ENCODE data around the gene NOS3. TPM values are rescaled to one million over a fixed set of nuclear protein-coding genes. Genes with fewer than 3 reads are reported as not detected.

NOS3 gene
- total and polyA plus RNA-seq, 9 of the 15 experiments (the other 6 are each of a cell fraction or from before 2014, with no cell fraction given): 1.1 to 121 (median 23.6) TPM

DNA sequence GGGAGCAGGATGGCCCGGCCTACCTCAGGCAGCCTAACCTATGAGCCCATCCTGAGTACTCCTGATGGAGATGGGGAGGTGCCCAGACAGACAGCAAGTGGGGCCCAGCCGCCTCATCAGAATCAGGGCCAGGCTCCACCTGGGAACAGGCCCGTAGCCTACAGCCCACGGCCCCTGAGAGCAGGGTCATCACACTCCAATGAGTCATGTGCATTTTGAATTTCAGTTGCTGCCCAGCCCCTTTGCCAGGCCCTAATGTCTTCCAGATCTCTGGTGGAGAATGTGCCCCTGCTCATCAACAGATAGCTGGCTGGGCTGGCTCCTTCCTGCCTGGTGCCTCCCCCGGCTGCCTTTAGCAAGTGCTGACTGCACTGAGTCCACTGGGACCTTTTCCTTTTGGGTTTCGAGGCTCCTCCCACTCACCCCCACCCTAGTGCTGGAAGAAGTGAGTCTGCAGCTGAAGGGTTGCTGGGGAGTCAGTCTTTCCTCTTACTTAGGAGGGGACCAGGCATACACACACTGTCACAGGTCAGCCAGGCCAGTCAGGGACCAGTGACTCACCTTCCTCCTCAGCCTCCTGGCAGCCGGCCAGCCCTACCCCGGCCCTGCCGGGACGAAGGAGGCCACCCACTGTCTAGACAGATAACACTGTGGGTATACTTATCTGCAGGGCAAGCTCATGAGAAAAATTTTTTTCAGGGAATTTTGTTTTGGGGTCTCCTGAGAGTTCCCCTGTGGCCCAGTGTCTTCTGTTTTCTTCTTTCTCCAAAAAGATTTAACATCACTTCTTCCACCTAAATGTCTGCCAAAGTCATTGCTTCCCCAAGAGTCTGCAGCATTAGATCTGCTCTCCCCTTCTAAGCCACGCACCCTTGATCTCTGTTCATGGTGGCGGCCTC lies 48.4 kb downstream of the NOS3 start (continued):
- TF ChIP-seq, protein P1, sequence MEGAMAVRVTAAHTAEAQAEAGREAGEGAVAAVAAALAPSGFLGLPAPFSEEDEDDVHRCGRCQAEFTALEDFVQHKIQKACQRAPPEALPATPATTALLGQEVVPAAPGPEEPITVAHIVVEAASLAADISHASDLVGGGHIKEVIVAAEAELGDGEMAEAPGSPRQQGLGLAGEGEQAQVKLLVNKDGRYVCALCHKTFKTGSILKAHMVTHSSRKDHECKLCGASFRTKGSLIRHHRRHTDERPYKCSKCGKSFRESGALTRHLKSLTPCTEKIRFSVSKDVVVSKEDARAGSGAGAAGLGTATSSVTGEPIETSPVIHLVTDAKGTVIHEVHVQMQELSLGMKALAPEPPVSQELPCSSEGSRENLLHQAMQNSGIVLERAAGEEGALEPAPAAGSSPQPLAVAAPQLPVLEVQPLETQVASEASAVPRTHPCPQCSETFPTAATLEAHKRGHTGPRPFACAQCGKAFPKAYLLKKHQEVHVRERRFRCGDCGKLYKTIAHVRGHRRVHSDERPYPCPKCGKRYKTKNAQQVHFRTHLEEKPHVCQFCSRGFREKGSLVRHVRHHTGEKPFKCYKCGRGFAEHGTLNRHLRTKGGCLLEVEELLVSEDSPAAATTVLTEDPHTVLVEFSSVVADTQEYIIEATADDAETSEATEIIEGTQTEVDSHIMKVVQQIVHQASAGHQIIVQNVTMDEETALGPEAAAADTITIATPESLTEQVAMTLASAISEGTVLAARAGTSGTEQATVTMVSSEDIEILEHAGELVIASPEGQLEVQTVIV (CRISPR knock-in tag; IDR thresholded peaks at IDR 0.05; ENCODE audit: borderline replicate concordance): no peak
- no peak for TF ChIP-seq ZNF239 (CRISPR knock-in tag; IDR thresholded peaks at IDR 0.05)
- no peak for TF ChIP-seq FOXK1 (CRISPR knock-in tag; IDR thresholded peaks at IDR 0.05; ENCODE audit: borderline replicate concordance)
- TF ChIP-seq NR2C1 (IDR thresholded peaks at IDR 0.05): no peak
- peak; percentile 39; the same call in 1 of the 2 replicates for TF ChIP-seq NR2C1 (tag; IDR thresholded peaks at IDR 0.05)
- TF ChIP-seq, protein P2, sequence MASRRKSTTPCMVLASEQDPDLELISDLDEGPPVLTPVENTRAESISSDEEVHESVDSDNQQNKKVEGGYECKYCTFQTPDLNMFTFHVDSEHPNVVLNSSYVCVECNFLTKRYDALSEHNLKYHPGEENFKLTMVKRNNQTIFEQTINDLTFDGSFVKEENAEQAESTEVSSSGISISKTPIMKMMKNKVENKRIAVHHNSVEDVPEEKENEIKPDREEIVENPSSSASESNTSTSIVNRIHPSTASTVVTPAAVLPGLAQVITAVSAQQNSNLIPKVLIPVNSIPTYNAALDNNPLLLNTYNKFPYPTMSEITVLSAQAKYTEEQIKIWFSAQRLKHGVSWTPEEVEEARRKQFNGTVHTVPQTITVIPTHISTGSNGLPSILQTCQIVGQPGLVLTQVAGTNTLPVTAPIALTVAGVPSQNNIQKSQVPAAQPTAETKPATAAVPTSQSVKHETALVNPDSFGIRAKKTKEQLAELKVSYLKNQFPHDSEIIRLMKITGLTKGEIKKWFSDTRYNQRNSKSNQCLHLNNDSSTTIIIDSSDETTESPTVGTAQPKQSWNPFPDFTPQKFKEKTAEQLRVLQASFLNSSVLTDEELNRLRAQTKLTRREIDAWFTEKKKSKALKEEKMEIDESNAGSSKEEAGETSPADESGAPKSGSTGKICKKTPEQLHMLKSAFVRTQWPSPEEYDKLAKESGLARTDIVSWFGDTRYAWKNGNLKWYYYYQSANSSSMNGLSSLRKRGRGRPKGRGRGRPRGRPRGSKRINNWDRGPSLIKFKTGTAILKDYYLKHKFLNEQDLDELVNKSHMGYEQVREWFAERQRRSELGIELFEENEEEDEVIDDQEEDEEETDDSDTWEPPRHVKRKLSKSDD (conservative IDR thresholded peaks at IDR 0.05; ENCODE audit: low read length): no peak
- TF ChIP-seq HNRNPLL (IDR thresholded peaks at IDR 0.05; ENCODE audit: low read depth, low read length, poor library complexity, severe bottlenecking): peak; percentile 36
- TF ChIP-seq PCBP1 (IDR thresholded peaks at IDR 0.05; ENCODE audit: low read depth, low read length, poor library complexity, severe bottlenecking): no peak
- peak; percentile 77 for TF ChIP-seq ZNF384 (IDR thresholded peaks at IDR 0.05; ENCODE audit: low read depth, low read length)
- no peak for TF ChIP-seq SREBF2 (CRISPR knock-in tag; IDR thresholded peaks at IDR 0.05)
- no peak for TF ChIP-seq ZNF431 (CRISPR knock-in tag; IDR thresholded peaks at IDR 0.05)
- TF ChIP-seq ZNF436 (CRISPR knock-in tag; IDR thresholded peaks at IDR 0.05): no peak
- TF ChIP-seq SIN3B (IDR thresholded peaks at IDR 0.05; ENCODE audit: low read depth): no peak
- peak; percentile 91 for TF ChIP-seq BCOR (IDR thresholded peaks at IDR 0.05)
- 0 out of 2 replicates have a peak, but pooled peaks have one; percentile 3 for TF ChIP-seq ZNF143 (CRISPR knock-in tag; IDR thresholded peaks at IDR 0.05)

Measured in K562 (cell line).